Measurements from ENCODE around the gene CDKAL1.

CDKAL1 gene

DNA sequence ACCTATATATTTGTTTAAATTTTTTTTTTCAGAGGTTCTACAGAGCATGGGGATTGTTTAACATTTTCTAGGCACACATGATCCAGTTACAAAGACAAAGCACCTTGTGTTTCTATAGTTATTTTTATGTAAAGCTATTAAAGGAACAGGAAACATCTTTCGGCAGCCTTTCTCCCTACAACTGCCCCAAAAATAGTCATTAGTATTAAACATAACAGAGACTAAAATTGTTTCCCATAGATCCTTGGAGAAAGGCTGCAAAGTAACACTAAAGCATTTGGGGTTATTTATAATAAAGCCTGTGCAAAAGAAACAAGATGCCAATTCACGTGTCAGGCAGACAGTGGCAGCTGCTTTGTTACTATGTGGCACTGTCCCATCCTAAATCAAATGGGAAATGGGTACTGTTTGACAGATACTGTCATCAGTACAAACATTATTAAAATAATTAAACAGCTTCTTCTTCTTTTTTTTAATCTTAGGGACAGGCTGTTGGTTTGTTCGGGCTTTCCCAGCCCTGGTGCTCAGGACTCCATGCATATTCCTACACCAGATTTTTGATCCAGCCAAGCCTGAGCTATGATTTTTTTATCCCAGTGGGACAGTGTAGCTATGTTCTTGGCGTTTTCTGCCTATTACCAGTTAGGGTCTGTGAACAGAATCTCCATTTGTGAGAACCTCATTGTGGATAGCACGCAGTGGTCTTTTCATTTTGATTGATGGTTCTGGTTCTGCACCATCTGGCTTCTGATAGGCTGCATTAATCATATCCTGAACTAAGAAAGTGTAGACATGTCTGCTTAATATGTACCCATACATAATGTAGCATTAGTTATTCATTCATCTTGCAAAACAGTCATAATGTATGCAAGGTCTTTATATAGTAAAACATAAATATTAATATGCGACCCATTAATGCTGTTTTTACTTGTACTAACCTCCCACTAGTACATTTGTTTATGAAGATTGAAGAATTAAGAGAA is 598.9 kb downstream of the CDKAL1 start:
- TF ChIP-seq, protein P1, sequence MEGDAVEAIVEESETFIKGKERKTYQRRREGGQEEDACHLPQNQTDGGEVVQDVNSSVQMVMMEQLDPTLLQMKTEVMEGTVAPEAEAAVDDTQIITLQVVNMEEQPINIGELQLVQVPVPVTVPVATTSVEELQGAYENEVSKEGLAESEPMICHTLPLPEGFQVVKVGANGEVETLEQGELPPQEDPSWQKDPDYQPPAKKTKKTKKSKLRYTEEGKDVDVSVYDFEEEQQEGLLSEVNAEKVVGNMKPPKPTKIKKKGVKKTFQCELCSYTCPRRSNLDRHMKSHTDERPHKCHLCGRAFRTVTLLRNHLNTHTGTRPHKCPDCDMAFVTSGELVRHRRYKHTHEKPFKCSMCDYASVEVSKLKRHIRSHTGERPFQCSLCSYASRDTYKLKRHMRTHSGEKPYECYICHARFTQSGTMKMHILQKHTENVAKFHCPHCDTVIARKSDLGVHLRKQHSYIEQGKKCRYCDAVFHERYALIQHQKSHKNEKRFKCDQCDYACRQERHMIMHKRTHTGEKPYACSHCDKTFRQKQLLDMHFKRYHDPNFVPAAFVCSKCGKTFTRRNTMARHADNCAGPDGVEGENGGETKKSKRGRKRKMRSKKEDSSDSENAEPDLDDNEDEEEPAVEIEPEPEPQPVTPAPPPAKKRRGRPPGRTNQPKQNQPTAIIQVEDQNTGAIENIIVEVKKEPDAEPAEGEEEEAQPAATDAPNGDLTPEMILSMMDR (IDR thresholded peaks at IDR 0.05; ENCODE audit: low read depth, low read length, missing control alignments) = no peak
- Histone ChIP-seq H3K27ac (no peak overlapping the region), H3K36me3 (replicated peaks) (no peaks in the 10 kb centered on the region), H3K27me3 (replicated peaks) (no peaks in the 10 kb centered on the region), H3K4me3 (ENCODE audit: low read depth, low read length) (no peak overlapping the region)
- in situ Hi-C loops (cut with HindIII; ENCODE audit: low pct_ligation_motif_present, low sequenced_read_pairs) = no loop called here
- peak; percentile 1 for DNase-seq

DNA sequence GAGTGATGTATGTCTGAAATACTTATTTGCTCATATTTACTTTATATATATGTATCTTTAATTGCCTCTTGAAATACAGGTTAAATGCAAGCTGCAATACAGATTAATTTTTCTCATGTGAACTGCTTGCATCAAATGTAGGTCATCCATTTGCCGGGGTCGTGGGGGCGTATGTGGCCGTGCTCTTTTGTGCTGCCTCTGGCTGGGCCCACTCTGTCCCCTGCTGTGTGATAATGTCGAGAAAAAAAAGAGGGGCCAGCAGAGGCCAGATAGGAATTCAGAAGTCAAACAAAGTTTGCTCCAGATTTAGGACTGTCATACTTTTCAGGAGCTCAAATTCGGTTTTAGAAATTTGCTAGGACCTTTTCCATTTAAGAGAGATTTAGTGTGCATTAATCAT is 599.6 kb downstream of the CDKAL1 start:
- Histone ChIP-seq H3K4me3 (ENCODE audit: low read depth, low read length) (no peak overlapping the region), H3K36me3 (replicated peaks) (no peaks in the 10 kb centered on the region), H3K27ac (no peak overlapping the region), H3K27me3 (replicated peaks) (no peaks in the 10 kb centered on the region)
- no peak for DNase-seq
- TF ChIP-seq, protein P1 (IDR thresholded peaks at IDR 0.05; ENCODE audit: low read depth, low read length, missing control alignments) = no peak
- in situ Hi-C loops (cut with HindIII; ENCODE audit: low pct_ligation_motif_present, low sequenced_read_pairs) = no loop called here

- H3K36me3 ChIP-seq (replicated peaks) = no peaks in the 10 kb centered on the region
- TF ChIP-seq, protein P1 (IDR thresholded peaks at IDR 0.05; ENCODE audit: low read depth, low read length, missing control alignments) = no peak
- no peak overlapping the region for H3K4me3 ChIP-seq (ENCODE audit: low read depth, low read length)
- DNase-seq = no peak
- in situ Hi-C loops (cut with HindIII; ENCODE audit: low pct_ligation_motif_present, low sequenced_read_pairs) = no loop called here
- H3K27me3 ChIP-seq (replicated peaks) = no peaks in the 10 kb centered on the region
- no peak overlapping the region for H3K27ac ChIP-seq
These were observed 600.1 kb downstream of the CDKAL1 start for GRCh38 chr6:21134356-21134755.

DNA sequence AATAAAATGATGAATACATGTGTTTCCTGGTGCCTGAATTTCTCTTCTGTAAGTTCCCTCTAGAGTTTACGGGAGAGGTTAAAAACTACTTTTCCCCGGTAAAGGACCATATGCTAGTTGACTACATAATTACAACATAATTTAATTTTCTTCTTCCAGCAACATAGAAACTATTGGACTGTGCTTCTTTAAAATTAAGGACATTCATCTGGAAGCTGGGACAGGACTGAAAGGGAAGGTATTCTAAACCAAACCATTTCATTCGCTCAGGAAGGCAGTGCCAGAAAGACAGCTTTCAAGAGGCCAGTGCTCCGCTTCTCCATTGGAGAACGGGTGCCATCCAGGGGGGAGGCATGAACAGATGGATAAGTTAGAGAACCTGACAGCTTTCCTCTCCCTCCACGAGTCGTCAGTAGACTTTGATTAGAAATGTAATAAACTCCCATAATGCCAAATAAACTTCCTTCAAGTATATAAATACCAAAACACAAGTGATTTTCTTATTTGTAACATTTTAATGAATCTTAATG is 601.3 kb downstream of the CDKAL1 start:
- Histone ChIP-seq H3K27me3 (replicated peaks) (no peaks in the 10 kb centered on the region), H3K4me3 (ENCODE audit: low read depth, low read length) (no peak overlapping the region), H3K36me3 (replicated peaks) (no peaks in the 10 kb centered on the region), H3K27ac (no peak overlapping the region)
- TF ChIP-seq, protein P1 (IDR thresholded peaks at IDR 0.05; ENCODE audit: low read depth, low read length, missing control alignments) = no peak
- DNase-seq = no peak
- in situ Hi-C loops (cut with HindIII; ENCODE audit: low pct_ligation_motif_present, low sequenced_read_pairs) = no loop called here

GRCh38 chr6:21137700-21138335 is 603.6 kb downstream of the CDKAL1 start:
- TF ChIP-seq, protein P1 (IDR thresholded peaks at IDR 0.05; ENCODE audit: low read depth, low read length, missing control alignments) = no peak
- DNase-seq = no peak
- no peaks in the 10 kb centered on the region for H3K27me3 ChIP-seq (replicated peaks)
- H3K27ac ChIP-seq = no peak overlapping the region
- in situ Hi-C loops (cut with HindIII; ENCODE audit: low pct_ligation_motif_present, low sequenced_read_pairs) = no loop called here
- no peaks in the 10 kb centered on the region for H3K36me3 ChIP-seq (replicated peaks)
- H3K4me3 ChIP-seq (ENCODE audit: low read depth, low read length) = no peak overlapping the region

Data from brain microvascular endothelial cell (primary cell).